HepG2 (cell line): ENCODE measurements around the gene PRR36. TPM values are rescaled to one million over a fixed set of nuclear protein-coding genes. Genes with fewer than 3 reads are reported as not detected.
A peak's percentile ranks its signal among the peaks of the same experiment; 100 is the strongest.

Source experiments
- ATF6 ChIP-seq: sonication (generic); formaldehyde crosslinking; conservative IDR thresholded peaks from 2 replicates; pipeline ENCODE4 v1.4.0; 2020; ENCODE audit warnings: missing genetic modification reagents
- CCAR2 ChIP-seq: fragments of 200-400 bp; formaldehyde crosslinking; optimal IDR thresholded peaks from 2 replicates; pipeline ENCODE3; 2018; ENCODE audit warnings: low read depth, mild to moderate bottlenecking, low read length, moderate library complexity
- DBP ChIP-seq: sonication (generic); formaldehyde crosslinking; IDR thresholded peaks from 2 replicates; pipeline ENCODE4 v1.4.0; 2020; ENCODE audit warnings: missing genetic modification reagents; ENCODE audit errors: not compliant biosample characterization
- ESRRA ChIP-seq: sonication (generic); formaldehyde crosslinking; IDR thresholded peaks from 2 replicates; pipeline ENCODE4 v1.5.1; 2020; ENCODE audit warnings: mild to moderate bottlenecking, low read depth, missing genetic modification reagents
- FLYWCH1 ChIP-seq: sonication (generic); formaldehyde crosslinking; IDR thresholded peaks from 2 replicates; pipeline ENCODE4 v1.8.1; 2023; ENCODE audit warnings: mild to moderate bottlenecking, missing genetic modification reagents
- HNRNPUL1 ChIP-seq: fragments of 200-400 bp; formaldehyde crosslinking; IDR thresholded peaks from 2 replicates; pipeline ENCODE4 v1.6.1; 2017; ENCODE audit warnings: low read depth, mild to moderate bottlenecking, low read length, moderate library complexity
- NFE2 ChIP-seq: sonication (generic); formaldehyde crosslinking; IDR thresholded peaks from 2 replicates; pipeline ENCODE4 v1.4.0; 2020; ENCODE audit warnings: missing genetic modification reagents
- NR3C1 ChIP-seq: sonication (generic); formaldehyde crosslinking; IDR thresholded peaks from 2 replicates; pipeline ENCODE4 v1.4.0; 2020; ENCODE audit warnings: missing genetic modification reagents
- PHB2 ChIP-seq: fragments of 450-650 bp; IDR thresholded peaks from 2 replicates; pipeline ENCODE4 v1.6.1; 2018; ENCODE audit not compliant: partially characterized antibody
- REL ChIP-seq: sonication (generic); formaldehyde crosslinking; conservative IDR thresholded peaks from 2 replicates; pipeline ENCODE4 v1.8.0; 2022; ENCODE audit warnings: mild to moderate bottlenecking, missing genetic modification reagents, moderate library complexity
- RFX1 ChIP-seq: fragments of 450-650 bp; IDR thresholded peaks from 2 replicates; pipeline ENCODE4 v1.6.1; 2017
- TRIM24 ChIP-seq: sonication (generic); formaldehyde crosslinking; IDR thresholded peaks from 2 replicates; pipeline ENCODE4 v1.8.0; 2022; ENCODE audit warnings: mild to moderate bottlenecking, missing genetic modification reagents
- ZFP36L1 ChIP-seq: sonication (generic); formaldehyde crosslinking; IDR thresholded peaks from 2 replicates; pipeline ENCODE4 v1.8.0; 2022; ENCODE audit warnings: mild to moderate bottlenecking, missing genetic modification reagents, moderate library complexity
- ZNF207 ChIP-seq: fragments of 450-650 bp; IDR thresholded peaks from 2 replicates; pipeline ENCODE4 v1.6.1; 2016; ENCODE audit warnings: antibody characterized with exemption, borderline replicate concordance
- ZNF276 ChIP-seq: sonication (generic); formaldehyde crosslinking; IDR thresholded peaks from 2 replicates; pipeline ENCODE4 v1.4.0; 2020; ENCODE audit warnings: mild to moderate bottlenecking, low read depth, missing genetic modification reagents
- ZNF331 ChIP-seq: sonication (generic); formaldehyde crosslinking; IDR thresholded peaks from 2 replicates; pipeline ENCODE4 v1.4.0; 2020; ENCODE audit warnings: missing genetic modification reagents
- ZNF557 ChIP-seq: sonication (generic); formaldehyde crosslinking; IDR thresholded peaks from 2 replicates; pipeline ENCODE4 v1.4.0; 2020; ENCODE audit warnings: missing genetic modification reagents
- ZNF580 ChIP-seq: IDR thresholded peaks from 2 replicates; pipeline ENCODE4 v1.6.1; 2016; ENCODE audit warnings: low read depth, borderline replicate concordance
- ZNF609 ChIP-seq: sonication (generic); formaldehyde crosslinking; IDR thresholded peaks from 2 replicates; pipeline ENCODE4 v1.4.0; 2020; ENCODE audit warnings: mild to moderate bottlenecking, missing genetic modification reagents, borderline replicate concordance
- ZNF777 ChIP-seq: sonication (generic); formaldehyde crosslinking; IDR thresholded peaks from 2 replicates; pipeline ENCODE4 v1.4.0; 2020; ENCODE audit warnings: missing genetic modification reagents
- polyA plus RNA-seq, 8 experiments: library from polyadenylated mRNA; depleted of rRNA in 3 of 8; stranded (reverse) in 7 of 8; unstranded in 1 of 8; fragments of >200 nt; fragmentation: Illumina TruSeq in 4 of 8; extraction: Trizol in 4 of 8; gene quantifications; 2 replicates each; pipeline versions ENCODE4 v1.2.1 to v1.2.3, GENCODE V29; 2011 to 2016; ENCODE audit warnings: low read depth in 4 of 8, missing spikeins in 1 of 8, mixed read lengths in 1 of 8; ENCODE audit not compliant: insufficient read depth in 1 of 8
- total RNA-seq, 5 experiments: library from RNA; depleted of rRNA; stranded (reverse); fragments of >200 nt; fragmentation: Illumina TruSeq; extraction: Trizol; gene quantifications; 2 replicates each; pipeline ENCODE4 v1.2.3, GENCODE V29; 2016; ENCODE audit warnings: low read depth in 1 of 5

The PRR36 gene
- total and polyA plus RNA-seq, 2 of the 13 experiments (the other 11 are each of a cell fraction or from before 2014, with no cell fraction given) = 0.07 to 0.17 TPM

- TF ChIP-seq ZNF777 = peak; percentile 76
- TF ChIP-seq ZNF331 (CRISPR knock-in tag) = peak; percentile 81
- TF ChIP-seq ESRRA = no peak
- TF ChIP-seq NR3C1 = no peak
- TF ChIP-seq ZNF580 (CRISPR knock-in tag) = peak; percentile 94; the same call in 1 of the 2 replicates
- TF ChIP-seq ZNF276 (CRISPR knock-in tag) = no peak; the same call in 1 of the 2 replicates
- TF ChIP-seq NFE2 = no peak
- 0 out of 2 replicates have a peak, but pooled peaks have one; percentile 11 for TF ChIP-seq ZNF609 (CRISPR knock-in tag)
- no peak for TF ChIP-seq RFX1
- no peak for TF ChIP-seq HNRNPUL1
- no peak for TF ChIP-seq FLYWCH1 (CRISPR knock-in tag)
- no peak for TF ChIP-seq CCAR2
- no peak for TF ChIP-seq ZFP36L1
- TF ChIP-seq DBP (CRISPR knock-in tag) = no peak
- no peak for TF ChIP-seq TRIM24 (CRISPR knock-in tag)
- 0 out of 2 replicates have a peak, but pooled peaks have one; percentile 42 for TF ChIP-seq ZNF557
- no peak for TF ChIP-seq ATF6 (CRISPR knock-in tag)
- TF ChIP-seq PHB2 = no peak
- TF ChIP-seq REL = peak; percentile 88; the same call in 1 of the 2 replicates
- TF ChIP-seq ZNF207 = no peak
Observed at GRCh38 chr19:7903244-7904073, 29.3 kb upstream of the PRR36 start, which contains the start of gene MAP2K7 (continued).
